Common myeloid progenitor, CD34-positive (primary cell): ENCODE measurements around the gene KHNYN.

ENCODE experiments used
- CTCF ChIA-PET: fragments of 350-600 bp; sonication (Branson Sonifier 250); formaldehyde crosslinking; loops from one replicate; lab custom pipeline; 2021; ENCODE audit warnings: antibody characterized with exemption; lab: Charles Lee
- POLR2A ChIA-PET: fragments of 350-600 bp; sonication (Branson Sonifier 250); formaldehyde crosslinking; loops from one replicate; lab custom pipeline; 2021; ENCODE audit warnings: antibody characterized with exemption; lab: Charles Lee
- DNase-seq, 3 donors: peaks; one replicate each; pipeline versions ENCODE4 v3.0.0 to v3.0.0-alpha.2; 2013
- H3K27ac ChIP-seq, 2 experiments: 1 replicate in 1 of 2; 2 replicates in 1 of 2; pipeline ENCODE4 v1.7.0; 2013; ENCODE audit warnings: inconsistent platforms in 2 of 2, low read length in 2 of 2, mild to moderate bottlenecking in 2 of 2, low read depth in 1 of 2, moderate library complexity in 1 of 2; ENCODE audit not compliant: severe bottlenecking in 2 of 2, insufficient read depth in 1 of 2, poor library complexity in 1 of 2
- H3K27me3 ChIP-seq, 5 experiments: replicated peaks in 2 of 5; 1 replicate in 3 of 5; 2 replicates in 2 of 5; pipeline versions ENCODE4 v1.6.1 to v1.7.0; 2013; ENCODE audit warnings: low read length in 4 of 5, mild to moderate bottlenecking in 2 of 5, moderate library complexity in 2 of 5, inconsistent platforms in 1 of 5; ENCODE audit not compliant: insufficient read depth in 5 of 5, control insufficient read depth in 4 of 5
- H3K36me3 ChIP-seq, 4 experiments: 1 replicate in 2 of 4; 2 replicates in 2 of 4; pipeline versions ENCODE4 v1.6.1 to v1.7.0; 2013; ENCODE audit warnings: low read length in 3 of 4, control low read depth in 1 of 4, mild to moderate bottlenecking in 1 of 4; ENCODE audit not compliant: control insufficient read depth in 4 of 4, insufficient read depth in 4 of 4
- H3K4me1 ChIP-seq, 4 experiments: 1 replicate in 3 of 4; 2 replicates in 1 of 4; pipeline versions ENCODE4 v1.6.1 to v1.7.1; 2013; ENCODE audit warnings: low read length in 3 of 4, mild to moderate bottlenecking in 3 of 4, control low read depth in 1 of 4, inconsistent platforms in 1 of 4, moderate library complexity in 1 of 4; ENCODE audit not compliant: control insufficient read depth in 4 of 4, insufficient read depth in 4 of 4; ENCODE audit errors: control extremely low read depth in 1 of 4
- H3K4me3 ChIP-seq, 7 experiments: 1 replicate in 4 of 7; 2 replicates in 3 of 7; pipeline versions ENCODE4 v1.5.1 to v1.7.0; 2013; ENCODE audit warnings: mild to moderate bottlenecking in 7 of 7, low read length in 6 of 7, moderate library complexity in 6 of 7, inconsistent platforms in 2 of 7, low read depth in 2 of 7, control low read depth in 1 of 7; ENCODE audit not compliant: insufficient read depth in 4 of 7, control insufficient read depth in 1 of 7; ENCODE audit errors: extremely low read depth in 1 of 7
- H3K9me3 ChIP-seq, 5 experiments: 1 replicate in 4 of 5; 2 replicates in 1 of 5; pipeline versions ENCODE4 v1.6.1 to v1.7.1; 2013; ENCODE audit warnings: low read length in 4 of 5, mild to moderate bottlenecking in 2 of 5, inconsistent platforms in 1 of 5, low read depth in 1 of 5, moderate library complexity in 1 of 5; ENCODE audit not compliant: control insufficient read depth in 4 of 5, insufficient read depth in 2 of 5; ENCODE audit errors: control extremely low read depth in 1 of 5
- WGBS: methylation state at CpG from one replicate; pipeline ENCODE4 v1.1.5; 2013; ENCODE audit not compliant: insufficient coverage; 5-methylcytosine and 5-hydroxymethylcytosine counted together

The KHNYN gene

GRCh38 chr14:24434036-24434435 lies 4.3 kb downstream of the KHNYN start:
- no peak overlapping the region for H3K4me3 ChIP-seq
- CTCF ChIA-PET, result interaction anchor here (0.8 to 21.5 kb wide), 7 partner anchors 7 to 123 kb away, joined by 3 to 489 read pairs (median 46); partner anchors contain the start of genes ADCY4, LTB4R, RIPK3 and SDR39U1
- H3K27ac ChIP-seq, result no peak overlapping the region
- no peaks in the 10 kb centered on the region for H3K9me3 ChIP-seq
- no peak for DNase-seq
- H3K4me1 ChIP-seq, result peaks cover 16 to 63% (median 61%) of the 10 kb centered on the region in 4 experiments
- peaks cover 15 to 46% (median 36%) of the 10 kb centered on the region in 4 experiments for H3K36me3 ChIP-seq
- no peaks in the 10 kb centered on the region for H3K27me3 ChIP-seq
- POLR2A ChIA-PET, result no interaction called here
- 70% methylated on average over 2 of the region's 7 CpGs for WGBS

GRCh38 chr14:24434676-24435075 lies 4.9 kb downstream of the KHNYN start:
- Histone ChIP-seq H3K27me3 (no peaks in the 10 kb centered on the region), H3K4me3 (no peak overlapping the region), H3K36me3 (peaks cover 17 to 53% (median 43%) of the 10 kb centered on the region in 4 experiments), H3K4me1 (peaks cover 16 to 57% (median 54%) of the 10 kb centered on the region in 4 experiments), H3K27ac (no peak overlapping the region), H3K9me3 (no peaks in the 10 kb centered on the region)
- DNase-seq, result no peak
- ChIA-PET CTCF (interaction anchor here (0.8 to 21.5 kb wide), 9 partner anchors 20 to 192 kb away, joined by 3 to 489 read pairs (median 6); partner anchors contain the start of genes ADCY4, LTB4R, RIPK3 and TINF2), POLR2A (no interaction called here)
- WGBS, result 100% methylated on average over 2 of the region's 3 CpGs

GRCh38 chr14:24435192-24435810 lies 5.5 kb downstream of the KHNYN start:
- DNase-seq, result no peak
- ChIA-PET CTCF (interaction anchor here (1.0 to 21.5 kb wide), 17 partner anchors 8 to 193 kb away, joined by 3 to 489 read pairs (median 6); partner anchors contain the start of genes ADCY4, CIDEB, LTB4R and LTB4R2), POLR2A (no interaction called here)
- peaks cover 17 to 59% (median 49%) of the 10 kb centered on the region in 4 experiments for H3K36me3 ChIP-seq
- H3K4me1 ChIP-seq, result peaks cover 16 to 56% (median 53%) of the 10 kb centered on the region in 4 experiments
- no peaks in the 10 kb centered on the region for H3K27me3 ChIP-seq
- no peaks in the 10 kb centered on the region for H3K9me3 ChIP-seq
- WGBS, result 100% methylated on average over 1 of the region's 2 CpGs
- H3K27ac ChIP-seq, result peak overlapping the region in 1 of 2 experiments; percentile 2
- no peak overlapping the region for H3K4me3 ChIP-seq

DNA sequence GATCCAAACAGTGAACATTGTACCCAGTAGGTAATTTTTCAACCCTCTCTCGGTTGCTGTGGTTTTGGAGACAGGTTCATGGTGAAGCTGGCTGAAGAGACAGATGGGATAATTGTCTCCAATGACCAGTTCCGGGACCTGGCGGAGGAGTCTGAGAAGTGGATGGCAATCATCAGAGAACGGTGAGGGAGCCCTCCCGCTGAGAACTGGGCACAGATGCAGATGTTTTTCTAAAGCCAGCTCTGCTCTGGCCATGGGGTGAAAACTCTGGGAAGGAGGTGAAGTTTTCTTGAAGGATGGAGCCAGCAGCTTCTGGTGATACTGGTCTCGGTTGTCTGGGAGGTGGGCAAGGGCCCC lies 6.2 kb downstream of the KHNYN start:
- Histone ChIP-seq H3K27me3 (no peaks in the 10 kb centered on the region), H3K4me3 (no peak overlapping the region), H3K36me3 (peaks cover 17 to 64% (median 54%) of the 10 kb centered on the region in 4 experiments), H3K9me3 (no peaks in the 10 kb centered on the region), H3K27ac (peak overlapping the region; percentile 2 to 70), H3K4me1 (peaks cover 12 to 54% (median 50%) of the 10 kb centered on the region in 4 experiments)
- ChIA-PET CTCF (interaction anchor here (1.0 to 21.5 kb wide), 21 partner anchors 8 to 247 kb away, joined by 3 to 489 read pairs (median 7); partner anchors contain the start of genes ADCY4, CIDEB, IPO4 and LTB4R), POLR2A (interaction anchor here (0.6 to 1.1 kb wide), 3 partner anchors 69 to 193 kb away, joined by 4 to 8 read pairs (median 7); no protein-coding TSS in a partner anchor)
- no peak for DNase-seq
- WGBS, result 86% methylated on average over 4 of the region's 6 CpGs

GRCh38 chr14:24436355-24437019 lies 6.7 kb downstream of the KHNYN start:
- H3K27me3 ChIP-seq, result no peaks in the 10 kb centered on the region
- H3K36me3 ChIP-seq, result peaks cover 17 to 60% (median 54%) of the 10 kb centered on the region in 4 experiments
- WGBS, result 36% methylated on average over 4 of the region's 5 CpGs
- no peaks in the 10 kb centered on the region for H3K9me3 ChIP-seq
- peak; percentile 56 to 87 (median 80) for DNase-seq
- ChIA-PET CTCF (interaction anchor here (0.9 to 21.5 kb wide), 23 partner anchors 9 to 248 kb away, joined by 3 to 489 read pairs (median 6); partner anchors contain the start of genes ADCY4, CIDEB, IPO4 and LTB4R), POLR2A (interaction anchor here (0.6 to 1.3 kb wide), 6 partner anchors 14 to 248 kb away, joined by 3 to 8 read pairs (median 4); partner anchors contain the start of gene IPO4)
- H3K4me3 ChIP-seq, result peak overlapping the region in 3 of 7 experiments; percentile 13 to 60 (median 58)
- peak overlapping the region; percentile 2 to 70 for H3K27ac ChIP-seq
- H3K4me1 ChIP-seq, result peaks cover 10 to 54% (median 49%) of the 10 kb centered on the region in 4 experiments

GRCh38 chr14:24437020-24437735 lies 7.4 kb downstream of the KHNYN start:
- ChIA-PET POLR2A (interaction anchor here (0.6 to 1.3 kb wide), 5 partner anchors 14 to 249 kb away, joined by 3 to 8 read pairs (median 4); partner anchors contain the start of gene IPO4), CTCF (interaction anchor here (0.9 to 21.5 kb wide), 21 partner anchors 10 to 249 kb away, joined by 3 to 489 read pairs (median 8); partner anchors contain the start of genes ADCY4, CIDEB, IPO4 and LTB4R)
- no peaks in the 10 kb centered on the region for H3K9me3 ChIP-seq
- peaks cover 10 to 55% (median 49%) of the 10 kb centered on the region in 4 experiments for H3K4me1 ChIP-seq
- H3K4me3 ChIP-seq, result peak overlapping the region in 5 of 7 experiments; percentile 13 to 60 (median 50)
- 35% methylated on average over 11 of the region's 12 CpGs for WGBS
- H3K27ac ChIP-seq, result peak overlapping the region; percentile 17 to 70
- H3K36me3 ChIP-seq, result peaks cover 17 to 57% (median 52%) of the 10 kb centered on the region in 4 experiments
- peak in 2 of 3 donors; percentile 44 to 50 for DNase-seq
- no peaks in the 10 kb centered on the region for H3K27me3 ChIP-seq
